ENCODE data around the gene CDK5RAP2.

Gene CDK5RAP2

GRCh38 chr9:120486347-120486746, 93.6 kb downstream of the CDK5RAP2 start (continued):
- TF ChIP-seq, protein P1, sequence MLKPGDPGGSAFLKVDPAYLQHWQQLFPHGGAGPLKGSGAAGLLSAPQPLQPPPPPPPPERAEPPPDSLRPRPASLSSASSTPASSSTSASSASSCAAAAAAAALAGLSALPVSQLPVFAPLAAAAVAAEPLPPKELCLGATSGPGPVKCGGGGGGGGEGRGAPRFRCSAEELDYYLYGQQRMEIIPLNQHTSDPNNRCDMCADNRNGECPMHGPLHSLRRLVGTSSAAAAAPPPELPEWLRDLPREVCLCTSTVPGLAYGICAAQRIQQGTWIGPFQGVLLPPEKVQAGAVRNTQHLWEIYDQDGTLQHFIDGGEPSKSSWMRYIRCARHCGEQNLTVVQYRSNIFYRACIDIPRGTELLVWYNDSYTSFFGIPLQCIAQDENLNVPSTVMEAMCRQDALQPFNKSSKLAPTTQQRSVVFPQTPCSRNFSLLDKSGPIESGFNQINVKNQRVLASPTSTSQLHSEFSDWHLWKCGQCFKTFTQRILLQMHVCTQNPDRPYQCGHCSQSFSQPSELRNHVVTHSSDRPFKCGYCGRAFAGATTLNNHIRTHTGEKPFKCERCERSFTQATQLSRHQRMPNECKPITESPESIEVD (tag by site-specific recombination; IDR thresholded peaks at IDR 0.05), result no peak
- TF ChIP-seq ZNF623 (tag by site-specific recombination; IDR thresholded peaks at IDR 0.05), result no peak
- no peak for TF ChIP-seq ZNF266 (tag by site-specific recombination; IDR thresholded peaks at IDR 0.05; ENCODE audit: low read depth)
- TF ChIP-seq ZSCAN30 (tag by site-specific recombination; IDR thresholded peaks at IDR 0.05), result no peak
- TF ChIP-seq ELK4 (IDR thresholded peaks at IDR 0.05; ENCODE audit: borderline replicate concordance, low read depth, low read length), result no peak

DNA sequence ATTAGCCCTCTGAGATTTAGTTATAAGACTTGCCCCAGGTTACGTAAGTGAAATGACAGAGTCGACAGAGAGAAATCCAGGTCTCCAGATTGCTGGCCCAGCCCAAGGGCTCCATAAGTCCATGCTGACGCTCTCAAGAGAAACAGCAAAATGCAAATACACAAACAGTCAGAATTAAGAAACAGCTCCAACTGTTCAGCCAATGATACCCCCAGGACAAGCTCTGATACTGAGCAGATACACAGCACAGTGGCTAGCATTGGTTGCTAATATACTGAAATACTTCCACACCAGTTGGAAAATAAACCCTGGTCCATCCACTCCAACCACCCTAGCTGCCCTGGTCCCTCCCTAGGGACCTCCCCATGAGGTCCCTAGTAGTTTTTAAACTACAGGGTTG, 94.2 kb downstream of the CDK5RAP2 start:
- Histone ChIP-seq H3K9me3 (ENCODE audit: control insufficient read depth, insufficient read depth, low read depth, low read length) (no peaks in the 10 kb centered on the region), H3K27ac (ENCODE audit: extremely low read depth, low read depth, low read length) (no peak overlapping the region), H3K4me3 (ENCODE audit: low read depth, low read length) (no peak overlapping the region), H3K4me1 (ENCODE audit: control insufficient read depth, insufficient read depth, low read length) (no peaks in the 10 kb centered on the region), H3K36me3 (ENCODE audit: control insufficient read depth in 2 of 2, insufficient read depth in 1 of 2, low read length in 2 of 2) (peaks cover 6 to 67% of the 10 kb centered on the region in 2 experiments; a peak in 2 of 3 replicates)
- POLR2A ChIA-PET, result no interaction called here
- TF ChIP-seq ZNF580 (tag by site-specific recombination; IDR thresholded peaks at IDR 0.05) (no peak), ZSCAN23 (tag by site-specific recombination; IDR thresholded peaks at IDR 0.05) (no peak), ZNF488 (tag by site-specific recombination; IDR thresholded peaks at IDR 0.05) (no peak), ZNF560 (tag by site-specific recombination; IDR thresholded peaks at IDR 0.05; ENCODE audit: borderline replicate concordance) (no peak), ZNF660 (tag by site-specific recombination; IDR thresholded peaks at IDR 0.05) (no peak), ZNF248 (tag by site-specific recombination; IDR thresholded peaks at IDR 0.05) (no peak), ZNF670 (tag by site-specific recombination; IDR thresholded peaks at IDR 0.05; ENCODE audit: low read depth) (no peak), ZBTB17 (tag by site-specific recombination; IDR thresholded peaks at IDR 0.05) (no peak), HOXA7 (CRISPR knock-in tag; IDR thresholded peaks at IDR 0.05; ENCODE audit: borderline replicate concordance) (no peak), ZNF510 (tag by site-specific recombination; IDR thresholded peaks at IDR 0.05; ENCODE audit: insufficient replicate concordance) (no peak), ZNF423 (tag by site-specific recombination; IDR thresholded peaks at IDR 0.05) (no peak), ZNF292 (tag by site-specific recombination; IDR thresholded peaks at IDR 0.05; ENCODE audit: borderline replicate concordance, low read depth) (no peak), ZNF175 (tag by site-specific recombination; IDR thresholded peaks at IDR 0.05) (no peak), REPIN1 (tag by site-specific recombination; IDR thresholded peaks at IDR 0.05; ENCODE audit: low read depth) (no peak), ZNF174 (tag by site-specific recombination; IDR thresholded peaks at IDR 0.05) (no peak), ZNF664 (tag by site-specific recombination; IDR thresholded peaks at IDR 0.05) (no peak)
- TF ChIP-seq, protein P2, sequence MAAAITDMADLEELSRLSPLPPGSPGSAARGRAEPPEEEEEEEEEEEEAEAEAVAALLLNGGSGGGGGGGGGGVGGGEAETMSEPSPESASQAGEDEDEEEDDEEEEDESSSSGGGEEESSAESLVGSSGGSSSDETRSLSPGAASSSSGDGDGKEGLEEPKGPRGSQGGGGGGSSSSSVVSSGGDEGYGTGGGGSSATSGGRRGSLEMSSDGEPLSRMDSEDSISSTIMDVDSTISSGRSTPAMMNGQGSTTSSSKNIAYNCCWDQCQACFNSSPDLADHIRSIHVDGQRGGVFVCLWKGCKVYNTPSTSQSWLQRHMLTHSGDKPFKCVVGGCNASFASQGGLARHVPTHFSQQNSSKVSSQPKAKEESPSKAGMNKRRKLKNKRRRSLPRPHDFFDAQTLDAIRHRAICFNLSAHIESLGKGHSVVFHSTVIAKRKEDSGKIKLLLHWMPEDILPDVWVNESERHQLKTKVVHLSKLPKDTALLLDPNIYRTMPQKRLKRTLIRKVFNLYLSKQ (tag by site-specific recombination; IDR thresholded peaks at IDR 0.05; ENCODE audit: borderline replicate concordance), result no peak
- TF ChIP-seq, protein P3, sequence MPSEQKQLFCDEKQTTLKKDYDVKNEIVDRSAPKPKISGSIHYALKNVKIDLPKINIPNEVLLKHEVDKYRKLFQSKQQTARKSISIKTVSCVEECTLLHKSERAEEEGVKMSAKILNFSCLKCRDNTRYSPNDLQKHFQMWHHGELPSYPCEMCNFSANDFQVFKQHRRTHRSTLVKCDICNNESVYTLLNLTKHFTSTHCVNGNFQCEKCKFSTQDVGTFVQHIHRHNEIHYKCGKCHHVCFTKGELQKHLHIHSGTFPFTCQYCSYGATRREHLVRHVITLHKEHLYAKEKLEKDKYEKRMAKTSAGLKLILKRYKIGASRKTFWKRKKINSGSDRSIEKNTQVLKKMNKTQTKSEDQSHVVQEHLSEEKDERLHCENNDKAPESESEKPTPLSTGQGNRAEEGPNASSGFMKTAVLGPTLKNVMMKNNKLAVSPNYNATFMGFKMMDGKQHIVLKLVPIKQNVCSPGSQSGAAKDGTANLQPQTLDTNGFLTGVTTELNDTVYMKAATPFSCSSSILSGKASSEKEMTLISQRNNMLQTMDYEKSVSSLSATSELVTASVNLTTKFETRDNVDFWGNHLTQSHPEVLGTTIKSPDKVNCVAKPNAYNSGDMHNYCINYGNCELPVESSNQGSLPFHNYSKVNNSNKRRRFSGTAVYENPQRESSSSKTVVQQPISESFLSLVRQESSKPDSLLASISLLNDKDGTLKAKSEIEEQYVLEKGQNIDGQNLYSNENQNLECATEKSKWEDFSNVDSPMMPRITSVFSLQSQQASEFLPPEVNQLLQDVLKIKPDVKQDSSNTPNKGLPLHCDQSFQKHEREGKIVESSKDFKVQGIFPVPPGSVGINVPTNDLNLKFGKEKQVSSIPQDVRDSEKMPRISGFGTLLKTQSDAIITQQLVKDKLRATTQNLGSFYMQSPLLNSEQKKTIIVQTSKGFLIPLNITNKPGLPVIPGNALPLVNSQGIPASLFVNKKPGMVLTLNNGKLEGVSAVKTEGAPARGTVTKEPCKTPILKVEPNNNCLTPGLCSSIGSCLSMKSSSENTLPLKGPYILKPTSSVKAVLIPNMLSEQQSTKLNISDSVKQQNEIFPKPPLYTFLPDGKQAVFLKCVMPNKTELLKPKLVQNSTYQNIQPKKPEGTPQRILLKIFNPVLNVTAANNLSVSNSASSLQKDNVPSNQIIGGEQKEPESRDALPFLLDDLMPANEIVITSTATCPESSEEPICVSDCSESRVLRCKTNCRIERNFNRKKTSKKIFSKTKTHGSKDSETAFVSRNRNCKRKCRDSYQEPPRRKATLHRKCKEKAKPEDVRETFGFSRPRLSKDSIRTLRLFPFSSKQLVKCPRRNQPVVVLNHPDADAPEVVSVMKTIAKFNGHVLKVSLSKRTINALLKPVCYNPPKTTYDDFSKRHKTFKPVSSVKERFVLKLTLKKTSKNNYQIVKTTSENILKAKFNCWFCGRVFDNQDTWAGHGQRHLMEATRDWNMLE (tag by site-specific recombination; conservative IDR thresholded peaks at IDR 0.05; ENCODE audit: low read depth), result no peak
- TF ChIP-seq, protein P4, sequence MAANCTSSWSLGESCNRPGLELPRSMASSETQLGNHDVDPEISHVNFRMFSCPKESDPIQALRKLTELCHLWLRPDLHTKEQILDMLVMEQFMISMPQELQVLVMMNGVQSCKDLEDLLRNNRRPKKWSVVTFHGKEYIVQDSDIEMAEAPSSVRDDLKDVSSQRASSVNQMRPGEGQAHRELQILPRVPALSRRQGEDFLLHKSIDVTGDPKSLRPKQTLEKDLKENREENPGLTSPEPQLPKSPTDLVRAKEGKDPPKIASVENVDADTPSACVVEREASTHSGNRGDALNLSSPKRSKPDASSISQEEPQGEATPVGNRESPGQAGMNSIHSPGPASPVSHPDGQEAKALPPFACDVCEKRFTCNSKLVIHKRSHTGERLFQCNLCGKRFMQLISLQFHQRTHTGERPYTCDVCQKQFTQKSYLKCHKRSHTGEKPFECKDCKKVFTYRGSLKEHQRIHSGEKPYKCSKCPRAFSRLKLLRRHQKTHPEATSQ (tag by site-specific recombination; IDR thresholded peaks at IDR 0.05), result no peak
- CTCF ChIA-PET, result interaction anchor here (1.0 to 2.0 kb wide), 3 partner anchors 9 to 47 kb away, joined by 3 to 16 read pairs (median 3); no protein-coding TSS in a partner anchor
